Astrocyte of the cerebellum (primary cell): ENCODE measurements around the gene HMX2.

Experiments used
- DNase-seq: peaks from one replicate; pipeline ENCODE4 v3.0.0-alpha.2; 2011; ENCODE audit warnings: low read depth
- H3K4me3 ChIP-seq: 2 replicates; pipeline ENCODE4 v1.5.1; 2011; ENCODE audit warnings: mild to moderate bottlenecking, low read depth, low read length, moderate library complexity
- CTCF ChIP-seq: IDR thresholded peaks from 2 replicates; pipeline ENCODE4 v1.5.1; 2012; ENCODE audit warnings: low read length, low read depth, moderate library complexity, mild to moderate bottlenecking; ENCODE audit errors: missing control alignments
- in situ Hi-C: cut with HindIII; loops from 2 replicates; pipeline ENCODE4 v1.10.0; 2017; ENCODE audit warnings: low sequenced_read_pairs

HMX2 gene

GRCh38 chr10:123117644-123118417, 30.1 kb upstream of the HMX2 start:
- no peak for DNase-seq
- no peak overlapping the region for H3K4me3 ChIP-seq
- in situ Hi-C loops, result no loop called here
- TF ChIP-seq CTCF, result no peak

GRCh38 chr10:123119081-123119480, 28.9 kb upstream of the HMX2 start:
- in situ Hi-C loops, result no loop called here
- DNase-seq, result no peak
- TF ChIP-seq CTCF, result no peak
- H3K4me3 ChIP-seq, result no peak overlapping the region

GRCh38 chr10:123126246-123126645, 21.7 kb upstream of the HMX2 start:
- DNase-seq, result no peak
- in situ Hi-C loops, result no loop called here
- no peak overlapping the region for H3K4me3 ChIP-seq
- TF ChIP-seq CTCF, result no peak

GRCh38 chr10:123129618-123130271, 18.2 kb upstream of the HMX2 start:
- H3K4me3 ChIP-seq, result no peak overlapping the region
- no peak for DNase-seq
- no peak for TF ChIP-seq CTCF
- in situ Hi-C loops, result no loop called here

- TF ChIP-seq CTCF, result peak; percentile 90
These were observed 15.1 kb upstream of the HMX2 start for GRCh38 chr10:123132576-123133477.

More at GRCh38 chr10:123132576-123133477, 15.1 kb upstream of the HMX2 start:
- peak; percentile 71 for DNase-seq
- H3K4me3 ChIP-seq, result peak overlapping the region; percentile 15
- in situ Hi-C loops, result no loop called here
